ENCODE results near the gene MC5R.

- TF ChIP-seq CTCF (IDR thresholded peaks at IDR 0.05; ENCODE audit: low read depth, low read length): no peak
- no peak for TF ChIP-seq EZH2phosphoT487 (IDR thresholded peaks at IDR 0.05; ENCODE audit: low read depth)
These were observed 27.4 kb upstream of the MC5R start for GRCh38 chr18:13796515-13796914.

Data from OCI-LY3 (cell line).